ENCODE measurements around the gene UTP4. TPM values are rescaled to one million over a fixed set of nuclear protein-coding genes. Genes with fewer than 3 reads are reported as not detected.

UTP4 gene
- total and polyA plus RNA-seq, 2 of the 8 experiments (the other 6 are each of a cell fraction or from before 2014, with no cell fraction given), result 101 to 118 TPM

- Histone ChIP-seq H2BK20ac (ENCODE audit: low read length) (peak overlapping the region; percentile 93; the same call in 1 of the 2 replicates), H3K9me3 (ENCODE audit: insufficient read depth in 2 of 2, low read depth in 1 of 2, low read length in 1 of 2) (no peaks in the 10 kb centered on the region), H2AK5ac (ENCODE audit: low read depth, low read length) (peak overlapping the region; percentile 56; the same call in 1 of the 2 replicates), H3K23ac (ENCODE audit: insufficient read length) (no peak overlapping the region), H3K4me2 (ENCODE audit: insufficient read depth in 1 of 2, low read depth in 2 of 2, low read length in 2 of 2) (peak overlapping the region; percentile 92 to 98), H3K27ac (ENCODE audit: low read depth, low read length) (no peak overlapping the region; the same call in 1 of the 2 replicates), H4K91ac (replicated peaks; ENCODE audit: insufficient read length, low read length) (peak overlapping the region; percentile 90), H2BK12ac (ENCODE audit: low read depth, low read length) (peak overlapping the region; percentile 98; the same call in 1 of the 2 replicates), H2BK15ac (ENCODE audit: low read length) (peak overlapping the region; percentile 88; the same call in 1 of the 2 replicates), H3K23me2 (ENCODE audit: low read depth, low read length) (peaks cover 21% of the 10 kb centered on the region), H3K4ac (replicated peaks; ENCODE audit: insufficient read length, low read depth, low read length) (peak overlapping the region; percentile 45), H3K79me1 (ENCODE audit: low read depth, low read length) (peaks cover 19% of the 10 kb centered on the region), H3K27me3 (replicated peaks in 1 of 4; ENCODE audit: control insufficient read depth in 3 of 4, extremely low read depth in 1 of 4, insufficient read depth in 3 of 4, low read length in 3 of 4) (no peaks in the 10 kb centered on the region), H3K79me2 (ENCODE audit: control insufficient read depth in 1 of 2, insufficient read depth in 2 of 2, low read length in 2 of 2) (peaks cover 11 to 51% of the 10 kb centered on the region in 2 experiments; a peak in 3 of 4 replicates), H4K8ac (ENCODE audit: extremely low read depth, insufficient read depth, low read length) (peak overlapping the region; percentile 46; the same call in 1 of the 2 replicates), H3K4me1 (replicated peaks in 1 of 4; ENCODE audit: control insufficient read depth in 3 of 4, insufficient read depth in 4 of 4, low read length in 3 of 4) (peaks cover 4 to 20% (median 12%) of the 10 kb centered on the region in 4 experiments), H3K4me3 (ENCODE audit: extremely low read depth in 1 of 4, insufficient read depth in 2 of 4, low read depth in 3 of 4, low read length in 4 of 4) (peak overlapping the region; percentile 60 to 82 (median 75)), H3K9ac (replicated peaks in 1 of 4; ENCODE audit: extremely low read depth in 1 of 4, low read depth in 3 of 4, low read length in 3 of 4) (peak overlapping the region; percentile 53 to 65 (median 61)), H3K56ac (replicated peaks; ENCODE audit: insufficient read length, low read depth, low read length) (no peak overlapping the region), H4K20me1 (replicated peaks in 1 of 2; ENCODE audit: control insufficient read depth in 1 of 2, insufficient read depth in 2 of 2, low read length in 2 of 2) (peaks cover 7 to 14% of the 10 kb centered on the region in 2 experiments), H2AFZ (ENCODE audit: low read length) (no peak overlapping the region), H3K36me3 (ENCODE audit: control insufficient read depth in 2 of 4, insufficient read depth in 4 of 4, low read length in 3 of 4) (peaks cover 7 to 32% (median 24%) of the 10 kb centered on the region in 4 experiments), H2BK120ac (replicated peaks; ENCODE audit: low read depth, low read length) (no peak overlapping the region), H2BK5ac (ENCODE audit: low read depth, low read length) (peak overlapping the region; percentile 93; the same call in 1 of the 2 replicates), H3K18ac (ENCODE audit: extremely low read depth, low read length) (peak overlapping the region; percentile 93), H3K14ac (ENCODE audit: insufficient read length) (peak overlapping the region; percentile 20), H4K5ac (ENCODE audit: insufficient read length, low read depth, low read length) (peak overlapping the region; percentile 10)
- CTCF ChIA-PET (ENCODE audit: partially characterized antibody), result interaction anchor here (0.5 to 10.6 kb wide), 22 partner anchors 8 to 261 kb away, joined by 3 to 174 read pairs (median 5); partner anchors contain the start of gene UTP4
- FAIRE-seq (no peak), DNase-seq (ENCODE audit: low read depth in 1 of 2, low spot score in 2 of 2) (no peak)
- 14% methylated on average over 8 of the region's 9 CpGs; no CpG with 5 or more reads in 1 of the 2 experiments for WGBS, 2 experiments (ENCODE audit: extremely low coverage in 1 of 2, insufficient coverage in 1 of 2, insufficient read length in 1 of 2, insufficient replicate concordance in 2 of 2, low coverage in 1 of 2, low lambda C conversion rate in 2 of 2, missing lambda C conversion rate in 1 of 2)
- POLR2A ChIA-PET (ENCODE audit: partially characterized antibody), result interaction anchor here (0.6 to 6.1 kb wide), 26 partner anchors 8 to 578 kb away, joined by 3 to 38 read pairs (median 4); partner anchors contain the start of genes CHTF8 and UTP4
- TF ChIP-seq SIN3A (conservative IDR thresholded peaks at IDR 0.05 in 1 of 2, IDR thresholded peaks at IDR 0.05 in 1 of 2; ENCODE audit: low read depth in 1 of 2, low read length in 2 of 2) (peak; percentile 17 to 30; a peak in 1 of 4 replicates), GTF2F1 (IDR thresholded peaks at IDR 0.05; ENCODE audit: borderline replicate concordance, low read depth, low read length) (0 out of 2 replicates have a peak, but pooled peaks have one; percentile 8), SAP30 (IDR thresholded peaks at IDR 0.05; ENCODE audit: insufficient read depth, insufficient replicate concordance, low read length) (peak; percentile 15), POU5F1 (IDR thresholded peaks at IDR 0.05; ENCODE audit: low read depth, low read length) (no peak), ATF3 (IDR thresholded peaks at IDR 0.05; ENCODE audit: insufficient read depth, low read depth, low read length) (no peak), CREB1 (IDR thresholded peaks at IDR 0.05) (peak; percentile 48), TEAD4 (IDR thresholded peaks at IDR 0.05; ENCODE audit: low read depth, low read length) (no peak), POLR2AphosphoS5 (IDR thresholded peaks at IDR 0.05; ENCODE audit: low read depth, low read length) (no peak), TAF1 (IDR thresholded peaks at IDR 0.05; ENCODE audit: low read depth, low read length) (no peak), CTBP2 (IDR thresholded peaks at IDR 0.05; ENCODE audit: borderline replicate concordance, insufficient read depth, insufficient read length, low read length) (peak; percentile 26)
Measured at GRCh38 chr16:69108064-69108904, 24.2 kb upstream of the UTP4 start.

All from H1 (cell line).